HTERT RPE-1 (cell line): ENCODE data around the gene PRR27.

Experiments used
- in situ Hi-C: fragments of 300-500 bp; cut with MboI; formaldehyde crosslinking; loops from 4 replicates; pipeline ENCODE4 v1.14.3; 2020; ENCODE audit warnings: low sequenced_read_pairs

PRR27 gene

DNA sequence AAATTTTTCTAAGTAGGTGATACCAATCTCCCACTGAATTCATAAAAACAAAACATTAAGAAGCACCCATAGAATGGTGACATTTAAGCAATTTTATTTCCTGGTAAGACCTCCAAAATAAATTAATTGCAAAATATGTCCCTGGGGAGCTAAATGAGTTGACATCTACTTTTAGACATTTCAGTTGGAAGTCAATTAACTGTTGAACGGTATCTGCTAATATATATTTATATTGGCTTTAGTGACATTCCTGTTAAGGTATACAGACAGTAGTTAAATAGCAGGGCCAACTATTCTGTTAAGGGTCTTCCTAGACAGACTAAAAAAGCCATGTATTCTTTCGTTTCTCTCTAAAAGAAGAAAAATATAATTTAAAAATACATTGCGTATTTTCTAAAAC lies at the start of gene PRR27:
TSS of gene PRR27 (plus strand) at position 301 of the 400 bp plus-strand sequence. CDS start 139 bp downstream, outside the sequence.
- in situ Hi-C loops = no loop called here

DNA sequence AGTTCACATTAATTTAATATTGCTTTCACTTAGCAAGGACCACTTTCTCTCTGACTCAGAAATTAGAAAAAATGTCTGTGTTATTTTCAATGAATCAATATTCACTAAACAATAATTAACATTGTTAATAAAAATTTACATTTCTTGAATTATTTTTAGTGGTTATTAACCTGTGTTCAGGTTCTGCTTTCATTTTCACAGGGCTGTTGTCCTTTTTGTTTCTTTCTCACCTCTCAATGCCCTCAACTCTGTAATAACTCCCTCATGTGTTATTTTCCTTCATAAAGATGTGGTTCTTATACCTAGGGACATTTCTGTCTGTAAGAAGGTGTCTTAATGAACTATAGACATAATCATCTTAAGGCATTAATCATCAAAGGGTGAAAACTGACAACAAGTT lies 43.1 kb upstream of the PRR27 start:
- in situ Hi-C loops = no loop called here

DNA sequence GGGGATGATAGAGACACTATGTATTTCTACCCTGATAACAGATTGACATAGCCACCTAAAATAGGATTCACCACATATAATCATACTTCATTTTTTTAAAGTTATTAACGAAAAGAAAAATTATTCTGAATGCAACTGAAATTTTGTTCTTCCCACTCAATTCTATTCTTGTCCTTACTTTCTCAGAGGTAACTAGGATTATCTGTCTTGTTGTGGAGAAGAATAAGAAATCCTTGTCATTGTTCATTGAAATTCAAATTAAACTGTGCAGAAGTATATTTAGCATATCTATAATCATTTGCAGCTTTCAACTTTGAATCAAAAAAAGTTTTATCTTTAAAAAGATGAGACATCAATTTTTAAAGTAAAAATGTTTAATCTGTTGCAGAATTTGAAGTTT lies 40.4 kb upstream of the PRR27 start:
- in situ Hi-C loops = no loop called here

DNA sequence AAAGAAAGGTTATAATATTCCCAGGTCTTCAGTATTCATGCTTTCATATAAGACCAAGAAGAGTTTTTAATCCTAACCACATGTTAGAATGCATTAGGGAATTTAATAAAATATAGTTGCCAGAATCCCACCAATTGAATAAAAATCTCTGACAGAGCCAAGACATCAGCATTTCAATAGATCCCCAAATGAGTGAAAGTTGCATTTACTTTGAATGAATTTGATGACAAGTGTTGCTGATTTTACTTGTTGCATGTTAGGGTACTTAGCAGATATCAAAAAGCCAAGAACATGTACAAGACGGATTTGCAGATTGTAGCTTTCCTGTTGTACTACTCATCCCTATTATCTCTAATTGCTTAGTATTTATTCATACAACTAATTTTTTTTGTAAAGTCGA lies 39.9 kb upstream of the PRR27 start:
- in situ Hi-C loops = no loop called here

DNA sequence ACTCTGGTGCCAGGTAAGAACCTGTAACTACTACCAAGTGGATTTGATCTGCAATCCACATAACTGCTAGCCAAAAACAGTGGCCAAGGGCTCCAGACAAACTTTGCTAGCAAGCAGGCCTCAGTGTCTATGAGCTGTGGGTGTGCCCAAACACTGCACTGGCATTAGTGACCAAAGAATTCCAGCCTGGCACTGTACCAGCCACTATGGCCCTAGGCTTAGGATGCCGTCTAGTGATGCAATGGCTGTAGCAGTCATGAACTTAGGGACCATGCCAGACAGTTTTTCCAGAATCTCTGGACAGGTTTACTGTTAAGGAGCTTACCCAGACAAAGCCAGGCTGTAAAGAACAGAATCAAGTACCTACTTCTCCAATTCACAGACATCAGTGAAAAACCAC lies 33.7 kb upstream of the PRR27 start:
- in situ Hi-C loops = no loop called here

DNA sequence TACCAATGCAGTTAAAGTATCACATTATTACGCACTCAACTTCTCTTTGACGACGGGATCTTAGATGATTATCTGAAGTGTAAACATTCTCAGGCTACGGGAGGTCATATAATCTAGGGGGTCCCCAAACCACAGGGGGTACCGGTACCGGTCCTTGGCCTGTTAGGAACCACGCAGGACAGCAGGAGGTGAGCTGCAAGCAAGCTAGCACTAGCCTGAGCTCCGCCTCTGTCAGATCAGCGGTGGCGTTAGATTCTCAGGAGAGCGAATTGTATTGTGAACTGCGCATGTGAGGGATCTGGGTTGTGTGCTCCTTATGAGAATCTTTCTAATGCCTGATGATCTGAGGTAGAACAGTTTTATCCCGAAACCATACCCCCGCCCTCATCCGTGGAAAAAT lies 20.6 kb upstream of the PRR27 start:
- in situ Hi-C loops = no loop called here

DNA sequence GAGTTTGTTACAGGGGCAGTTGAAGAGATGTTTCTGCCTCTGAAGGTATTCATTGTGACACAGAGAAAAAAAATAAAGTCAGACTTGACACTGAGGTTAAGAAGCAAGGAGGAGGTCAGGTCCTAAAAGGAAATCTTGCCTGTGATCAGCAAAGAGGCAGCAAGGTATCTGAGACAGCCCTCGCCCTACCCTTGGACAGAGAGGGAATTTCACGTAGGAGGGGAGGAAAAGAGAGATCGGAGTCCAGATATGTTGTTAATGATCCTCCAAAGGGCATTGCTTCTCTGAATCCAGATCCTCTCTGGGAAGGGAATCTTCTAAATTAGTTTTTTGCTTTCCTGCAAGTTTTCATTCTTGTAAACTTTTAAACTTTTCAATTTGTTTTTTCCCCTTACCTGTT lies 15.3 kb upstream of the PRR27 start:
- in situ Hi-C loops = no loop called here

DNA sequence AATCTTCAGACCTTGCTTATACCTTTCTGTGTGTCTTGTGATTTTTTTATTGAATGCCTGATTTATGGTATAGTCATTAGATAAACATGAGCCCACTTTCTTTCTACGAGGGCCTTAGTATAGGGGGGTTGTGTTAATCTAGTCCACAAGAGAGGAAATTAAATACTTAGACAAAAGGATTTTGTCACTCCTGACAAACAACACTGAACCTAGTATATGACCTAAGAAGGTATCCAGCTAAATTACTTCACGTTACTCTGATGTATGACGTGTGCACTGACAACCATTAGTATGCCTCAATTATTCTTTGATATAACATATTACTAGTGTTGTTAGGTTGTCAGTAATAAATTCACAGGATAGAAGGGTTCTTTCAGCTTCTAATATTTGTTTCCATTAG lies 2.8 kb upstream of the PRR27 start:
- in situ Hi-C loops = no loop called here

DNA sequence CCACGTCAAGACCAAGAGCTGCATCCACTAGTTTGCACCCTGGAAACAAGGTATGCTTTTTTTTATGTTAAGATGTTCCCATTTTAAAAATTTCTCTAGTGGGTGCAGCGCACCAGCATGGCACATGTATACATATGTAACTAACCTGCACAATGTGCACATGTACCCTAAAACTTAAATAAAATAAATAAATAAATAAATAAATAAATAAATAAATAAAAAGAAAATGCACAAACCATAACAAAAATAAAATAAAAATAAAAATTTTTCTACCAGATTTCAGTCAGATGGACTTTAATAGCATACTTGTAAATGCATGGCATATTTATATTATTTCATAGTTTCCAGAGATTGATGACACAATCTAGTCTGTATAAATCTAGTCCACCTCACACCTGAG lies 1.9 kb upstream of the PRR27 start:
- in situ Hi-C loops = no loop called here

DNA sequence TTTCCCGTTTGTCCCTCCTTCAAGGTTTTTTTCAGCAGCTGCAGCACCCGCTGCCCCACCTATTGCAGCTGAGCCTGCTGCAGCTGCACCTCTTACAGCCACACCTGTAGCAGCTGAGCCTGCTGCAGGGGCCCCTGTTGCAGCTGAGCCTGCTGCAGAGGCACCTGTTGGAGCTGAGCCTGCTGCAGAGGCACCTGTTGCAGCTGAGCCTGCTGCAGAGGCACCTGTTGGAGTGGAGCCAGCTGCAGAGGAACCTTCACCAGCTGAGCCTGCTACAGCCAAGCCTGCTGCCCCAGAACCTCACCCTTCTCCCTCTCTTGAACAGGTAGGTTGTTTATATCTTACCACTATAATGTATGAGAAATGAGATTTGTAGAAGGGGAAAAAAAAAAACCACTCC lies 4.5 kb downstream of the PRR27 start:
- in situ Hi-C loops = no loop called here

DNA sequence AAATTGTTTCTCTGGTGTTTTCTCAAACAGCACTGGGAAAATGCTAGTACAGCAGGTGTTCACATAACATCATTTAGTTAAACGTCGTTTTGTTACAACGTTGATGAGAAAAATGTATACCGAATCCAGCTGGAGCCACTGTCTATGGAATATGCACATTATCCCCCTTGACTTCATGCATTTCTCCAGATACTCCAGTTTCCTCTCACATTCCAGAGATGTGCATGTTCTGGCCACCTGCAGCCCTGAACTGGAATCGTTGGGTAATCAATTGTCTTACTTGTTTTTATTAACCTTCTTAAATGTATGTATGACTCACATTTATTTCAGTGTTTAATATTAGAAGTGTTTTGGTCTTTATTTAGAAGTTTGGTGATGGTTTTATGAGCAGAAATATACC lies 23.1 kb downstream of the PRR27 start:
- in situ Hi-C loops = no loop called here

DNA sequence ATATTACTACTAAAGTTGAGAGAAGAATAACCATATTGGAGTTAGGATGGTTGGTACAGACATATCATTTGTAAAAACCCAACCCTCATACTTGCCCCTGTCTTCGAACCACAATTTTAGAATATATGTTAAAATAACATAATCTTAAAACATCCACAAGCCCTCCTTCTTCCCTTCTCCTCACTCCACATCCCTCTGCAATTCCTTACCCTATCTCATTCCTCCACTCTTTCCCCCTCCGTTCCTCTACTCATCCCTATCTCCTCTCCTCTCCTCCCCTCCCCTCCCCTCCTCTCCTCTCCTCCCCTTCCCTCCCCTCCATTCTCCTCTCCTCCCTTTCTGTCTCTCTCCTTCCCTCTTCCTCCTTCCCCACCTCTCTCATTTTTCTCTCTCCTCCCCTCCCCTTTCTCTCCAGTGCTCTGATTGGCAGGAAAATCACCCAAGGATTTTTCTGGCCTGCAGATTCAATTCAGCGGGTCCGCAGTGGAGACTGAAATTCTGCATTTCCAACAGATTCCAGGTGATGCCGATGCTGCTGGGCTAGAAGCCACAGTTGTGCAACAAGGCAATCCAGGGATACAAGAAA lies 24.1 kb downstream of the PRR27 start:
- in situ Hi-C loops = no loop called here

DNA sequence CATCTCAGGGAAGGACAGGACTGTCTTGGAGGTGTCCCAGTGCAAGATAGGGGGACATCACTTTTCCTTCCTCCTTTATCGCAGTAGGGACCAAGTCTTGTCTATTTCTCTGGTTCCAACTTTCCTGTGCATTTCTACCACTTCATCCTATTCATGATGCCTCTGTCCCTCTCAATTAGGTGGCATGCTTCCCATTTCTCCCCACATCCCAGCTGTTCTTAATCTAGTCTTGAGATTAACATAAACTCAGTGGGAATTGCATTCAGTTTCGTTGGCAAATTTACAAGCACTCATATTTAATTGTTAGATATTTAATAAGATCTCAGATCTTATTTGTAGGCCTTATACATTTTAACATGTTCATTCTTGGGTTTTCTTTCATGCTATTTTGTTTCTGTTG lies 25.8 kb downstream of the PRR27 start:
- in situ Hi-C loops = no loop called here

DNA sequence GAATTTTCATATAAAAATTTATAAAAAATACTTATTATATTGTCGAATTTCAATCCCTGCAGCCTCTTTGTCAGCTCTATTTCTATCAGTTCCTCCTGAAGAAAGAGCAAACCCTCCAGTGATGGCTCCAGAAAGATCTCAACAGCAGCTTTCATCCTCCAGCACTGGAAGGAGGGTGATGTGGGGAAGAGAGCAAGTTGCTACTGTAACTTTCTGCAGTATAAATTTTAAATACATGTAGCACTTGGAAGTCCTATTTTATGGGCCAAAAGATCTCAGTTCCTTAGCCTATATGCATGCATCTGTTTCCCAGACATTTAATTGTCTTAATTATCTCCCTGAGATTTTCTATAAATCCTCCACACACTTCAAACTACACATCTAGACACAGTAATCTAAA lies 27.8 kb downstream of the PRR27 start:
- in situ Hi-C loops = no loop called here

DNA sequence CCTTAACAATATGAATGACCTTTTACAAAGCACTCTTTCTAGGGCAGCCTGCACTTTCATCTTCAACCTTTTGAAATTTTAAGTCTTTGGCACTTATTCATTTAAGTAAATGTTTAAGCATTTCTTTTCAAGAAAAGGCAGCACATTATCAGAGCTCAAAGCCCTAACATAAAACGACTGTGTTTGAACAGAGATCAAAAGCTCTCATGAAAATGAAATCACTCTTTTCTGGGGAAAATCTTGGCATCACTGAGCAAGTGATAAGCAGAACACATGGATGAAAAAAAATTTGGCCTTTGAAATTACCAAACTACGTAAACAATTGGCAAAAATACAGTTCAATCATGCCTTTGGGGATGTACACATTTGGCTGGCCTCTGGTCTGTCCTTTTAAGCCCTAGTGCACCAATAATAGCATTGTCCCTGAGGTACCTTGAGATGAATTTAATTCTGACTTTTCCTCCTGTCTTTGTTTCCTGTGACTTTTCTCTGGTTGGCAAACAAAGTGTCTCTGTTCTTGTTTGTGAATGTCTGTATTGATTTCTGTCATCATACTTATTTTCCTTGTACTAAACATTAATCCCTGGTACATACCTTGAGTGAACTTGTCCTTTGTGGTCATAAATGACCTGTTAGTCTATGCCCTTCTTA lies 28.6 kb downstream of the PRR27 start:
- in situ Hi-C loops = no loop called here

DNA sequence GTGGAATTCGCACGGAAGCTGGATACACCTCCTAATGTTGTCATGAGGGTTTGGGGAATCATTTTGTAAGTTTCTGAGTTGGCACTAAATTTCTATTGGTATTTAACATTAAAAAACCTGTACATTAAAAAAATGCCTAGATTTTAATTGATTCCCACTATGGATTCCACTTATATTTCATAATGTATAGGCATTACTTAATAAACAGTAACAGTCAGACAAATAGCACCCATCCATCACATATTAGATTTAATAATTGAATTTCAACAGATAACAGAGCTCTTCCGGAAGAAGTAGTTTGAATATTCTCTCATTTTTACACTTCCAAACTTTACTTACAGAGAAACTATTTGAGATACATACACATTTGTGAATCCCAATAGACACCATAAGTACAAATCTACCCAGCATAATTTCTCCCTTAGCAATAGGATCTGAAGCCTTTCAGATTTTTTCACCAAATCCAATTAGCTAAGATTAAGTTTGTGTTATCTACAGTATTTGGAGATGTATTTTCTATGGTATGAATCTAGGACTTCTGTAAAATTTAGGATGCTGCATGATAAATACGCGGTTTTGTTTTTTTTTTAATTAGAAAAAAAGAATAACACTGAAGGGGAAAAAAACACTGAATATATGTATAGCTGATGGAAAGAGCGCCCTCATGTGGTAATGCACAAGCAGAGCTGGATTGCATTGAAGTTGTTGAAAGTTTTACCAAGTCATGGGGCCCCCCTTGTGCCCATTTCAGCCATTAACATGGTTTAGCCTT lies 29.3 kb downstream of the PRR27 start:
- in situ Hi-C loops = no loop called here

DNA sequence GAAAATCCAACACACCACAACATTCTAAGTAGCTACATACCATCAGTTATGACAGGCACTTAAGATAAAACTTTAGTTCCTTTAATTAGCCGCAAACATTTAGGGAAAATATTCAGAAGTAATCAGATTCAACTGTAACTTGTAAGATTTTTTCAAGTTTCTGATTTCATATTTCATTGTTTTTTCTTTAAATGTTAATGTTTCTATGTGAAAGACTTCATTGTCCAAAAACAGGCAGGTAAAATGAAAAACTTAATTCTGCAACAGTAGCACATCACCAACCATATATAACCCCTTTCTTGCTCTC lies 29.9 kb downstream of the PRR27 start:
- in situ Hi-C loops = no loop called here

DNA sequence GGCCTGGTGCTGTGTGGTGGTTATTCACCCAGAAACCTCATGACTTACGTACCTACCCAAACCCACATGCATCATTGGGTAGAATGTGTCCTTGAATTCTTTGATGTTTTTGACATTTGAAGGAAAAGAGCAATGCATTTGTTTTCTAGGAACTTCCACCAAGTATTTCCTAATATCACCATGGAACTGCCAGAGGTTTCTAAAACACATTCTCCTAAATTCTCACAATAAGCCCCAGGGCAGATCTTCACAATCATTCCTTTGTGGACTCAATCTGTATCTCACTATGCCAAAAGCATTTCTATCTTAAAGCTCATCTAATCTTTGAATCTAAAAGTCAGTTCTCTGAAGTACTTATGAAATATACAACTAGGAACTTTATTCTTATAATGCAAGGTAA lies 33.2 kb downstream of the PRR27 start:
- in situ Hi-C loops = no loop called here

DNA sequence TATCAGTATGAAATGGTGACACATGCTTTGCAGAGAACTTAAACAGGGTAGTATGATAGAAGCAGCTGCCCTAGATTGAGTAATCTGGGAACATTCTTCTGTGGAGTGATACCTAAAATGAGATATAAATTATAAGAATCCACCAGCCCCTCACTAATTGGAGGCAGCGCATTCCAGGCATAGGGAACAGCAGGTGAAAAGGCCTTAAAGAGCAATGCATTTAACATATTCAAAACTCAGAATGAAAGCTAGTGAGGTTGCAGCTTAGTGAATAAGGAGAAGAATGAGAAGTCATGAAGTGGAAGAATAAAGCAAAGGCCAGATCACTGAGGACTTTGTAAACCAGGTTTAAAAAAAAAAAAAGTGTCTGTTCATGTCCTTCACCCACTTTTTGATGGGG lies 36.5 kb downstream of the PRR27 start:
- in situ Hi-C loops = no loop called here

DNA sequence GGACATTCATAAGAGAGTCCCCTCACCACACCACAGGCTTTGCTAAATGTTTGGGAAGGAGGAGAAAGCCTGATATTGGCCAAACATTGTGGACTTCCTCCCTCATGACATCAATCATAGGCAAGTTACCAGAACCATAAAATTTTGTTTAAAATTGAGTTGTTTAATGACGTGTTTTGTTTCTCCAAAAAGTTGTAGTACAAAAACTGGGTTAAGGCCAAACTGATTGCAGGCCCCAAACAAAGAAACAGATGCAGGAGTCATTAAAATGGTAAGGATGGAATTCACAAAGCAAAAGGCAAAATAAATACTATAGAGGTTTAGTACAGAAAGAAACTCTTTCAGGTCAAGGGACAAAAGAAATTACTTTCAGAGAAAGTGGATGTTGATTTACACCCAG lies 37.6 kb downstream of the PRR27 start:
- in situ Hi-C loops = no loop called here

DNA sequence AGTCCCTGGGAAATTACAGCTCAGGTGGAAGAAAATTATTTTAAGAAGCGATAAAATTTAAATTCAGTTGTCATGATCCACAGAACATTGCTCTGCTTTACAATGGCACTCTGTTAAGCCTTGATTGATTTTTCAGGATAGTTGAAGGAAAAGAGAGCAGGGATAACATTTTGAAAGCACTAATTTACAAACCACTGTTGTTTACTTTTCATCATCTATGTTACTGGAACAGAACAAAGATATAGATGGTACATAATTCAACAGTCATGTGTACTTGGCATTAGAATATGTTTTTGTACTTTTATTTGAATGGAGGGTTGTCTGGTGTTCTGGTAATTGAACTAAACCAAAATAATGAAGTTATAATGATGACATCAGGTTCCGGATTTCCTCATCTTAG lies 38.9 kb downstream of the PRR27 start:
- in situ Hi-C loops = no loop called here

DNA sequence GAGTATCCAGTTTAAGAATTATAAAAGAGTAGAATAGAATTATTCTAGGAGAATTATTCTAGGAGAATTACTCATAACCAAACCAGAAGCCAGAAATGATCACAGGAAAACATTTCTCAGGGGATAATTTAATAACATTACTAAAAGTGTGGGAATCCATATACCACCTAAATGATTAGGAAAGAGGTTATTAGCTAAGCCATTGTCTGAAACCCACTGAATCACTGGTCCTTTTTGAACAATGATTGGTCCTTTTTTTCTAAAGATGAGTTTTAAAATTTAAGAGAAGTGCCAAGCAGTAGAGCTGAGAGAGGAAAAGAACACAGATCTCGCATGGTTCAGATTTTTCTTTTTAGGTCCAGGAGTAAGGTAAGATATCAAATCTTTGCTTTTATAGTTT lies 41.4 kb downstream of the PRR27 start, which contains the start of gene ODAM:
TSS of gene ODAM (plus strand) at position 301 of the 400 bp plus-strand sequence. CDS start 819 bp downstream, outside the sequence.
- in situ Hi-C loops = no loop called here
